ENCODE data around the gene TRIP6. TPM values are rescaled to one million over a fixed set of nuclear protein-coding genes. Genes with fewer than 3 reads are reported as not detected.
A peak's percentile ranks its signal among the peaks of the same experiment; 100 is the strongest.

Gene TRIP6
- total RNA-seq, 1 experiment from 2014 or later: 140 TPM

- no peak for DNase-seq (ENCODE audit: low spot score)
- intact Hi-C loops (cut with micrococcal nuclease; ENCODE audit: unreplicated experiment): no loop called here
- peaks cover 75% of the 10 kb centered on the region for H3K36me3 ChIP-seq (ENCODE audit: insufficient read depth, low read length, poor library complexity, severe bottlenecking)
- no peaks in the 10 kb centered on the region for H3K27me3 ChIP-seq (replicated peaks; ENCODE audit: insufficient read depth, low read depth, low read length, poor library complexity)
- peak overlapping the region; percentile 23 for H3K27ac ChIP-seq (ENCODE audit: low read depth, low read length, poor library complexity, severe bottlenecking)
- BruUV-seq (replicated peaks): no TSS peak
- POLR2A ChIA-PET (ENCODE audit: low non-redundant PET): interaction anchor here (0.6 to 2.1 kb wide), 2 partner anchors 11 to 22 kb away, joined by 3 to 4 read pairs; partner anchors contain the start of gene SRRT
- no peak for TF ChIP-seq CTCF (conservative IDR thresholded peaks at IDR 0.05; ENCODE audit: low read depth, low read length)
- H3K4me1 ChIP-seq (ENCODE audit: insufficient read depth, low read length, poor library complexity, severe bottlenecking): peaks cover 24% of the 10 kb centered on the region
- H3K4me3 ChIP-seq (ENCODE audit: low read depth, low read length, poor library complexity, severe bottlenecking): no peak overlapping the region
- CTCF ChIA-PET: interaction anchor here (0.6 to 1.0 kb wide), 2 partner anchors 85 to 181 kb away, joined by 3 to 5 read pairs; no protein-coding TSS in a partner anchor
- H3K9me3 ChIP-seq (ENCODE audit: low read depth, low read length, poor library complexity, severe bottlenecking): no peaks in the 10 kb centered on the region
Observed at GRCh38 chr7:100886142-100886935, 19.2 kb downstream of the TRIP6 start.

DNA sequence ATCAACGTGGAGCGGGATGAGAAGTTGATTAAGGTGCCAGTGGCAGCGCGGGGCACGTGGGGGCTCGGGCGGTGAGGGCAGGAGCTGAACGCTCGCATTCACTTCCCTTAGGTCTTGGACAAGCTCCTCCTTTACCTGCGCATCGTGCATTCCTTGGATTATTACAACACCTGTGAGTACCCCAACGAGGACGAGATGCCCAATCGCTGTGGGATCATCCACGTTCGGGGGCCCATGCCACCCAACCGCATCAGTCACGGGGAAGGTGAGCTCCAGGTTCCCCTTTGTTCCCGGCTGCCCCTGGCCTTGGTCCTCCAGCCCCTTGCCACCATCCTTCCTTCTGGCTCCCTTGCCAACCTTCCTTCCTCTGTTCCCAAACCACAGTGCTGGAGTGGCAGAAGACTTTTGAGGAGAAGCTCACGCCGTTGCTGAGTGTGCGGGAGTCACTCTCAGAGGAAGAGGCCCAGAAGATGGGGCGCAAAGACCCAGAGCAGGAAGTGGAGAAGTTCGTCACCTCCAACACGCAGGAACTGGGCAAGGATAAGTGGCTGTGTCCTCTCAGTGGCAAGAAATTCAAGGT is 19.8 kb downstream of the TRIP6 start:
- DNase-seq (ENCODE audit: low spot score): no peak
- no peak for TF ChIP-seq CTCF (conservative IDR thresholded peaks at IDR 0.05; ENCODE audit: low read depth, low read length)
- TF ChIP-seq EZH2 (IDR thresholded peaks at IDR 0.05; ENCODE audit: borderline replicate concordance, low read depth, low read length, poor library complexity, severe bottlenecking): no peak
- ChIA-PET POLR2A (ENCODE audit: low non-redundant PET) (interaction anchor here (0.6 to 2.1 kb wide), 3 partner anchors 12 to 181 kb away, joined by 3 to 6 read pairs (median 4); partner anchors contain the start of genes POP7 and SRRT), CTCF (interaction anchor here (0.6 to 1.0 kb wide), 2 partner anchors 86 to 182 kb away, joined by 3 to 5 read pairs; no protein-coding TSS in a partner anchor)
- no TSS peak for BruUV-seq (replicated peaks)
- H3K9me3 ChIP-seq (ENCODE audit: low read depth, low read length, poor library complexity, severe bottlenecking): no peaks in the 10 kb centered on the region
- no peak overlapping the region for H3K4me3 ChIP-seq (ENCODE audit: low read depth, low read length, poor library complexity, severe bottlenecking)
- H3K27ac ChIP-seq (ENCODE audit: low read depth, low read length, poor library complexity, severe bottlenecking): no peak overlapping the region
- H3K36me3 ChIP-seq (ENCODE audit: insufficient read depth, low read length, poor library complexity, severe bottlenecking): peaks cover 68% of the 10 kb centered on the region
- peaks cover 24% of the 10 kb centered on the region for H3K4me1 ChIP-seq (ENCODE audit: insufficient read depth, low read length, poor library complexity, severe bottlenecking)
- intact Hi-C loops (cut with micrococcal nuclease; ENCODE audit: unreplicated experiment): no loop called here
- H3K27me3 ChIP-seq (replicated peaks; ENCODE audit: insufficient read depth, low read depth, low read length, poor library complexity): no peaks in the 10 kb centered on the region

DNA sequence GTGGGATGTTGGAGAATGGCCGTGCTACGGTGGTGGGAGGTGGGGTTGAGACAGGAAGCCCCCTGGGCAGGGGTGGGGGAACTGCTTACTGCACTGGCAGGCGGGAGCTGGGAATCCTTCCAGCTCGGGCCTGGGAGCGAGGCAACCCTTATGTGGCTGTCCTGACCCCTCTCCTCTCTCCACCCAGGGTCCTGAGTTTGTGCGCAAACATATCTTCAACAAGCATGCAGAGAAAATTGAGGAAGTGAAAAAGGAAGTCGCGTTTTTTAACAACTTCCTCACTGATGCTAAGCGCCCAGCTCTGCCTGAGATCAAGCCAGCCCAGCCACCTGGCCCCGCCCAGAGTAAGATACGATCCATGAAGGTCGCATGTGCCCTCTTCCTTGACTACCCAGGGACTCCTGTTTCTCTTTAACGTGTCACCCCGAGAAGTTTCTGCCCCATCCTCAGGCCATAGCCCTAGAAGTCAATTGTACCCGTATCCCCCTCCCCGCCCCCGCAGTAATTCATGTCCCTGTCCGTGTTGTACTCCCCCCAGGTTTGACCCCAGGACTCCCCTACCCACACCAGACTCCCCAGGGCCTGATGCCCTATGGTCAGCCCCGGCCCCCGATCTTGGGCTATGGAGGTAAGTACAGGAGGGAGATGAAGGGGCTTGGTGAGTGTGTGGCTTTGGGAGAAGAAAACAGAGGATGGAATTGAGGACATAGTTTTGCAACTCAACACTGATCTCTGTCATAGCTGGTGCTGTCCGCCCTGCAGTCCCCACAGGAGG is 20.5 kb downstream of the TRIP6 start:
- Histone ChIP-seq H3K27me3 (replicated peaks; ENCODE audit: insufficient read depth, low read depth, low read length, poor library complexity) (no peaks in the 10 kb centered on the region), H3K4me3 (ENCODE audit: low read depth, low read length, poor library complexity, severe bottlenecking) (peak overlapping the region; percentile 56), H3K27ac (ENCODE audit: low read depth, low read length, poor library complexity, severe bottlenecking) (peak overlapping the region; percentile 77), H3K36me3 (ENCODE audit: insufficient read depth, low read length, poor library complexity, severe bottlenecking) (peaks cover 61% of the 10 kb centered on the region), H3K4me1 (ENCODE audit: insufficient read depth, low read length, poor library complexity, severe bottlenecking) (peaks cover 24% of the 10 kb centered on the region), H3K9me3 (ENCODE audit: low read depth, low read length, poor library complexity, severe bottlenecking) (no peaks in the 10 kb centered on the region)
- ChIA-PET CTCF (interaction anchor here (0.5 to 1.0 kb wide), 2 partner anchors 172 to 183 kb away, joined by 3 to 4 read pairs; no protein-coding TSS in a partner anchor), POLR2A (ENCODE audit: low non-redundant PET) (interaction anchor here (0.7 to 2.1 kb wide), 2 partner anchors 13 to 182 kb away, joined by 4 to 6 read pairs; partner anchors contain the start of genes POP7 and SRRT)
- no peak for TF ChIP-seq CTCF (conservative IDR thresholded peaks at IDR 0.05; ENCODE audit: low read depth, low read length)
- no peak for TF ChIP-seq EZH2 (IDR thresholded peaks at IDR 0.05; ENCODE audit: borderline replicate concordance, low read depth, low read length, poor library complexity, severe bottlenecking)
- BruUV-seq (replicated peaks): TSS peak; percentile 81
- peak; percentile 52 for DNase-seq (ENCODE audit: low spot score)
- intact Hi-C loops (cut with micrococcal nuclease; ENCODE audit: unreplicated experiment): no loop called here
